Measurements from ENCODE around the gene MYL6.
"Not testable (repeated sequence)": the region's sequence is repeated elsewhere in the genome, so short reads cannot be mapped to it uniquely, and the experiment has no call there.

The MYL6 gene

GRCh38 chr12:56178347-56178746 lies 20.2 kb downstream of the MYL6 start:
- H3K27me3 ChIP-seq (ENCODE audit: control insufficient read depth in 1 of 2, insufficient read depth in 2 of 2, low read length in 2 of 2) = no peaks in the 10 kb centered on the region
- no peak overlapping the region for H3K27ac ChIP-seq (ENCODE audit: low read depth, low read length)
- no peaks in the 10 kb centered on the region for H3K4me1 ChIP-seq (ENCODE audit: insufficient read depth, low read length)
- H3K36me3 ChIP-seq (ENCODE audit: insufficient read depth, low read length) = peaks cover 66% of the 10 kb centered on the region
- H3K4me3 ChIP-seq (ENCODE audit: low read depth in 1 of 2, low read length in 2 of 2) = no peak overlapping the region
- H3K9ac ChIP-seq (ENCODE audit: low read length) = no peak overlapping the region
- H3K9me3 ChIP-seq (ENCODE audit: low read length) = no peaks in the 10 kb centered on the region

- no peak overlapping the region for H3K4me3 ChIP-seq (ENCODE audit: low read depth in 1 of 2, low read length in 2 of 2)
- no peaks in the 10 kb centered on the region for H3K27me3 ChIP-seq (ENCODE audit: control insufficient read depth in 1 of 2, insufficient read depth in 2 of 2, low read length in 2 of 2)
- no peak overlapping the region for H3K27ac ChIP-seq (ENCODE audit: low read depth, low read length)
- peaks cover 15% of the 10 kb centered on the region for H3K4me1 ChIP-seq (ENCODE audit: insufficient read depth, low read length)
- H3K36me3 ChIP-seq (ENCODE audit: insufficient read depth, low read length) = peaks cover 34% of the 10 kb centered on the region
- no peak overlapping the region for H3K9ac ChIP-seq (ENCODE audit: low read length)
- H3K9me3 ChIP-seq (ENCODE audit: low read length) = no peaks in the 10 kb centered on the region
Measured at GRCh38 chr12:56186957-56187356, 28.8 kb downstream of the MYL6 start.

DNA sequence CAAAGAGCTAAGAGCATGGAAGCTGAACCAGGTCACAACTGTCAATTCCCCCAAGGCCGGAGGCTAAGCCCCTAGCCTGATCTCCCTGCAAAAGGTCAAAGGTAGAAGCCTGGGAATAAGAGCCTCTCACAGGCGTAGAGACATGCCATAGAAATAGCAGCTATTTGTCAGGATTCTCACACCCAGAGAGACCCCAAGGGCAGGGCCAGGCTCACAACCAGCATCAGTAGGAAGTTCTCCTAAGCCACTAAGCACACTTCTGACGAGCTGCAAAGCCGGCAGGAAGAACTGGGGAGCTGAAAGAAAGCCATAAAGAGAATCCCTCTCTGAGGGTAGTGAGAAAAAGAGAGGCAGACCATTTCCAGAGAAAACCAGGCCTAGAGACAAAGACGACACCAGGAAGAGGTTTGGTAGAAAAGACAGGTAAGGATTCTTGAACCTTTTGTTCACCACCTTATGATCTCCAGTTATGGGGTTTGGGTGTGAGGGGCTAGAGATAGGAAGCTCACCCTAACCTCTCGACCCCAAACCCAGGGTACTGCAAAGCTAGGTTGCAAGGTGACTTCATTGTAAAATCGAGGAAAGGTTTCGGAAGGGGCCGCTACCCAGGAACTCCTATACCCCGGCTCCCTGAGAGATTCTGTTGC lies 30.1 kb downstream of the MYL6 start:
- Histone ChIP-seq H3K9ac (ENCODE audit: low read length) (peak overlapping the region; percentile 43), H3K9me3 (ENCODE audit: low read length) (no peaks in the 10 kb centered on the region), H3K27me3 (ENCODE audit: control insufficient read depth in 1 of 2, insufficient read depth in 2 of 2, low read length in 2 of 2) (no peaks in the 10 kb centered on the region), H3K4me3 (ENCODE audit: low read depth in 1 of 2, low read length in 2 of 2) (peak overlapping the region; percentile 62 to 70), H3K36me3 (ENCODE audit: insufficient read depth, low read length) (peaks cover 32% of the 10 kb centered on the region), H3K4me1 (ENCODE audit: insufficient read depth, low read length) (peaks cover 17% of the 10 kb centered on the region), H3K27ac (ENCODE audit: low read depth, low read length) (peak overlapping the region; percentile 76)

DNA sequence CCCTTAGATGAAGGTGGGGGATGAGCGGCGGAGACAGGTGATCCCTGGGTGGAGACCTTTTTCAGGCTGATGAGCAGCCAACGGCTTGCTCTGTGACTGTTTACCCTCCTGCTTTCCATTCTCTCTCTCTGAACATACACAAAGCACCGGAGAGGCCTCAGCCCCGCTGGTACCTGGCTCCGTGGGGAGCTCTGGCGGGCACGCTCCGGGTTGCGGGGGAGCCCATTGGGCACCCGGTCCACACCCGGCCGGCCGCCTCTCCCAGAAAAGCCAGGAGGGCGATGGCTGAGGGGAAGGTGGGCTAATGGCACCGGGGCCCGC lies 30.6 kb downstream of the MYL6 start:
- Histone ChIP-seq H3K9me3 (ENCODE audit: low read length) (no peaks in the 10 kb centered on the region), H3K4me1 (ENCODE audit: insufficient read depth, low read length) (peaks cover 18% of the 10 kb centered on the region), H3K27ac (ENCODE audit: low read depth, low read length) (peak overlapping the region; percentile 76), H3K36me3 (ENCODE audit: insufficient read depth, low read length) (peaks cover 28% of the 10 kb centered on the region), H3K9ac (ENCODE audit: low read length) (peak overlapping the region; percentile 43), H3K4me3 (ENCODE audit: low read depth in 1 of 2, low read length in 2 of 2) (peak overlapping the region; percentile 62 to 70), H3K27me3 (ENCODE audit: control insufficient read depth in 1 of 2, insufficient read depth in 2 of 2, low read length in 2 of 2) (no peaks in the 10 kb centered on the region)

GRCh38 chr12:56189099-56189917 lies 31.1 kb downstream of the MYL6 start, which contains the start of gene SMARCC2:
Gene SMARCC2 (minus strand): TSS chr12:56189483. CDS start chr12:56189461, 22 bp downstream.
- Histone ChIP-seq H3K4me3 (ENCODE audit: low read depth in 1 of 2, low read length in 2 of 2) (peak within 1 kb of the TSS; percentile 70 to 97), H3K27ac (ENCODE audit: low read depth, low read length) (peak within 1 kb of the TSS; percentile 84), H3K4me1 (ENCODE audit: insufficient read depth, low read length) (peaks cover 18% of the 10 kb centered on the region), H3K9ac (ENCODE audit: low read length) (peak within 1 kb of the TSS; percentile 99), H3K27me3 (ENCODE audit: control insufficient read depth in 1 of 2, insufficient read depth in 2 of 2, low read length in 2 of 2) (no peaks in the 10 kb centered on the region), H3K9me3 (ENCODE audit: low read length) (no peaks in the 10 kb centered on the region), H3K36me3 (ENCODE audit: insufficient read depth, low read length) (peaks cover 22% of the 10 kb centered on the region)

DNA sequence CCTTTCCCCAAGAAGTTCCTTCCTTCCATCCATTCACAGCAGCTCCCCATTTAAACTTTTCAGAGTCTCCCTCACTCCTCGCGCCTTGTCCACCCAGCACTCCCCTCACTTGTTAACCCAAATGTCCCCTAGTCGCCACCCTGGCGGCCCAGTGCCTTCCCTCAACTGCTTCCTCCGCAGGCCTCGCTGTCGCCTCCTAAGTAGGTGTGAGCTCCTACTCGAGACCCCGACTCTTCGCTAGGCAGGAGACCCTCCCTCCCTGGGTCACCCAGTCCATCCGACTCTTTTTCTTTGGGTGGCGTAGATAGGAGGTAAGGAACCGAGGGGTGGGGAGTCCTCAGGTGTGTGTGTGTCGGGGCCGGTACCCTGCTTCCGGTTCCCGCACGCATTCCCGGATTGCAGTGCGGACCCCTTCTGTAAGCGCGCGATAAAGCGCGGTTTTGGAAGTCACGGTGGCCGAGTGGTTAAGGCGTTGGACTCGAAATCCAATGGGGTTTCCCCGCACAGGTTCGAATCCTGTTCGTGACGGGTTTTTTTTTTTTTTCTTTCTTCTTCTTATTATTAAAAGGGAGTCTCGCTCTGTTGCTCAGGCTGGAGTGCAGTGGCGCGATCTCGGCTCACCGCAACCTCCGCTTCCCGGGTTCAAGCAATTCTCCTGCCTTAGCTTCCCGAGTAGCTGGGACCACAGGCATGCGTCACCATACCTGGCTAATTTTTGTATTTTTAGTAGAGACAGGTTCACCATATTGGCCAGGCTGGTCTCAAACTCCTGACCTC lies 31.9 kb downstream of the MYL6 start:
- Histone ChIP-seq H3K9ac (ENCODE audit: low read length) (peak overlapping the region; percentile 99), H3K4me3 (ENCODE audit: low read depth in 1 of 2, low read length in 2 of 2) (peak overlapping the region; percentile 70 to 97), H3K4me1 (ENCODE audit: insufficient read depth, low read length) (peaks cover 18% of the 10 kb centered on the region), H3K36me3 (ENCODE audit: insufficient read depth, low read length) (peaks cover 14% of the 10 kb centered on the region), H3K27ac (ENCODE audit: low read depth, low read length) (peak overlapping the region; percentile 84), H3K27me3 (ENCODE audit: control insufficient read depth in 1 of 2, insufficient read depth in 2 of 2, low read length in 2 of 2) (no peaks in the 10 kb centered on the region), H3K9me3 (ENCODE audit: low read length) (no peaks in the 10 kb centered on the region)

- Histone ChIP-seq H3K27ac (ENCODE audit: low read depth, low read length) (peak overlapping the region; percentile 84), H3K36me3 (ENCODE audit: insufficient read depth, low read length) (peaks cover 9% of the 10 kb centered on the region), H3K4me1 (ENCODE audit: insufficient read depth, low read length) (peaks cover 18% of the 10 kb centered on the region), H3K27me3 (ENCODE audit: control insufficient read depth in 1 of 2, insufficient read depth in 2 of 2, low read length in 2 of 2) (no peaks in the 10 kb centered on the region), H3K9me3 (ENCODE audit: low read length) (no peaks in the 10 kb centered on the region), H3K4me3 (ENCODE audit: low read depth in 1 of 2, low read length in 2 of 2) (peak overlapping the region; percentile 70 to 97), H3K9ac (ENCODE audit: low read length) (peak overlapping the region; percentile 99)
Measured at GRCh38 chr12:56190695-56191155, 32.6 kb downstream of the MYL6 start.

- H3K27me3 ChIP-seq (ENCODE audit: control insufficient read depth in 1 of 2, insufficient read depth in 2 of 2, low read length in 2 of 2) = no peaks in the 10 kb centered on the region
- H3K4me3 ChIP-seq (ENCODE audit: low read depth in 1 of 2, low read length in 2 of 2) = no peak overlapping the region
- no peak overlapping the region for H3K27ac ChIP-seq (ENCODE audit: low read depth, low read length)
- no peak overlapping the region for H3K9ac ChIP-seq (ENCODE audit: low read length)
- H3K36me3 ChIP-seq (ENCODE audit: insufficient read depth, low read length) = no peaks in the 10 kb centered on the region
- H3K9me3 ChIP-seq (ENCODE audit: low read length) = no peaks in the 10 kb centered on the region
- H3K4me1 ChIP-seq (ENCODE audit: insufficient read depth, low read length) = peaks cover 13% of the 10 kb centered on the region
Measured at GRCh38 chr12:56192582-56192981, 34.4 kb downstream of the MYL6 start.

DNA sequence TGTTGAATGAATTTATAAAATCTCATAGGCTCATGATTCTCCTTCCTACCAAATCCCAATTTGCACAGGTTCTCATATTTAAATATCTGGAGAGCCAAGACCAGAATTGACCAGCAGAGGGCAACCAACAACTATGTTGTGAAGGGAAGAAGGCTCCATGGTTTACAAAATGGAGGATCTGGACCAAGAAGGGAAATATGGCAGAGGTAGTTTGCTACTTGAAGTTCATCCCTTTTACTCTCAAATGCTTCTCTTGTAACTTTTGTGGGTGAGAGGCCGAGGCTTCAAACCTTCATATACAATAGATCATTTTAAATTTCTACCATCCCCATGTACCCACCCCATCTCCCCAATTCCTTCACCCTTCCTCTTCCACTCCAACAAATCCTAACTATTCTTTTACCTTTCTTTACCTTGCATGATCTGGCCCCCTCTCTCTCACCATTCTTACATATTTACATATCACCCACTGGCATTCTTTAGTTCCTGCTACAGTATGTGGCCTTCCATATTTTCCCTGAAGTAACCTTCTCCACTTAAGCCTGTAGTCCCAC lies 34.9 kb downstream of the MYL6 start:
- Histone ChIP-seq H3K9ac (ENCODE audit: low read length) (no peak overlapping the region), H3K27me3 (ENCODE audit: control insufficient read depth in 1 of 2, insufficient read depth in 2 of 2, low read length in 2 of 2) (no peaks in the 10 kb centered on the region), H3K27ac (ENCODE audit: low read depth, low read length) (no peak overlapping the region), H3K4me1 (ENCODE audit: insufficient read depth, low read length) (peaks cover 7% of the 10 kb centered on the region), H3K9me3 (ENCODE audit: low read length) (no peaks in the 10 kb centered on the region), H3K4me3 (ENCODE audit: low read depth in 1 of 2, low read length in 2 of 2) (no peak overlapping the region), H3K36me3 (ENCODE audit: insufficient read depth, low read length) (no peaks in the 10 kb centered on the region)

GRCh38 chr12:56196818-56197550 lies 38.8 kb downstream of the MYL6 start:
- not testable (repeated sequence) for H3K36me3 ChIP-seq (ENCODE audit: insufficient read depth, low read length); H3K27ac ChIP-seq (ENCODE audit: low read depth, low read length); H3K9ac ChIP-seq (ENCODE audit: low read length); H3K9me3 ChIP-seq (ENCODE audit: low read length); H3K4me1 ChIP-seq (ENCODE audit: insufficient read depth, low read length); H3K4me3 ChIP-seq (ENCODE audit: low read depth in 1 of 2, low read length in 2 of 2); H3K27me3 ChIP-seq (ENCODE audit: control insufficient read depth in 1 of 2, insufficient read depth in 2 of 2, low read length in 2 of 2)

Data from muscle layer of colon (tissue), 2 donors.